ENCODE data around the gene KIAA0040.
"Not testable (repeated sequence)": the region's sequence is repeated elsewhere in the genome, so short reads cannot be mapped to it uniquely, and the experiment has no call there.

KIAA0040 gene

DNA sequence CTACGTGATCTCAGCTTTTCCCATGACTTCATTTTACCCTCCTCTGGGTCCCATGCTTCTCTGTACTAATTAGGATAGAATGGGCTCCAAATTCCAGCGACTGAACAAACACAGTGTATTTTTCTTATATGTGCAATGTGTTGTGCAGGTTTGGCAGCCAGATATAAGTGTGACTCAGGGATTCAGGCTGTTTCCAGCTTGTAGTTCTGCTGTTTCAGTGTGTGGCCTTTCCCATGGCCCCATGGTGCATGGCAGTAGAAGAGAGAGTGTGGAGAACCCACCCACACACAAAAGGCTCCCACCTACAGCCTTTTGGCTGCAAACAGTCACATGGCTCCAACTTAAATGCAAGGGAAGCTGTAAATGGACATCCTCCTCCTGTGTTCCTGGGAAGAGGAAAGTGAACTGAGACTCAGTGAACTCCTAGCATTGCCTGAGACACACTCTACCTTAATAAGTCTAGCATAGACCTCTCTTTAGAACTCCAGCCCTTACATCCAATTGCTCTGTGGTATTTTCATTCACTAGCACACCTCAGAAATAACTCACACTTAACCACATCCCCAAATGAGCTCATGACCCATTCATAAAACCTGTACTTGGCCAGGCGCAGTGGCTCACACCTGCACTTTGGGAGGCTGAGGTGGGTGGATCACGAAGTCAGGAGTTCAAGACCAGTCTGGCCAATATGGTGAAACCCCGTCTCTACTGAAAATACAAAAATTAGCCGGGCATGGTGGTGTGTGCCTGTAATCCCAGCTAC is 58.7 kb downstream of the KIAA0040 start:
- FAIRE-seq, result no peak

DNA sequence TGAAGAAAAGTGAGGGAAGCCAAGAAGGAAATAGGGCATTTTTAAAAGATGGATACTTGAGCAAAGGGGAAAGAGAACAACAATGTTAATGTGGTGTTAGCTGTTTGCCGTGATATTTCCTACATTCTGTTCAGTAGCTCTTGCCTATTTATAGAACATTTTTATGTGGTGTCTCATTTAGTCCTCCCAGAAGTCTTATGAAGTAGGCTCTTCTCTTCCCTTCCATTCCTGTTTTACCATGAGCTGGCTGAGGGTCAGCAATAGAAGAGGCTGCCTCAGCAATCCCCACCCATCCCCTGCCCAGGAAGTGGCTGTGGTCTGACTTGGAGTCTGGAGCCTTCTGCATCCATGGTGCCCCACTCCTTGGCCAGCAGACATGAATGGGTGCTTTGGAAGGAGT is 60.1 kb downstream of the KIAA0040 start:
- FAIRE-seq, result no peak

DNA sequence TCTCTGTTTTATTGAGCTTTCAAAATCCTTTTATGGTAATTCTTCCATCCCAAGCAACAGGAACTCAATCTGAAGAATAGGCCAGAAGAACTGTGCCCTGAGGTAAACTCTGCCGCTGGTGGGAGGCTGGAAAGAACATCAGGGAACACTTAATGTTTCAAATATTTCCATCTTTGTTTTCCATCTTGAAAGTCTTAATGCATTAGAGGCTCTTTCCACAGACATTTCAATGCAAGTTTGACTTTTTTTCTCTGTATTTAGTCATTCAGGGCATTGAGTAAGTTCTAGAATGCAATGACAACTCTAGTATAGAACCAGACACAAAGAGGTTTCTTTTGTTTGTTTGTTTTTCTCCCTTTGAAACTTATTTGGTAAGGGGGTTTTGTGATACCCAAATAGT is 61.5 kb downstream of the KIAA0040 start:
- no peak for FAIRE-seq

DNA sequence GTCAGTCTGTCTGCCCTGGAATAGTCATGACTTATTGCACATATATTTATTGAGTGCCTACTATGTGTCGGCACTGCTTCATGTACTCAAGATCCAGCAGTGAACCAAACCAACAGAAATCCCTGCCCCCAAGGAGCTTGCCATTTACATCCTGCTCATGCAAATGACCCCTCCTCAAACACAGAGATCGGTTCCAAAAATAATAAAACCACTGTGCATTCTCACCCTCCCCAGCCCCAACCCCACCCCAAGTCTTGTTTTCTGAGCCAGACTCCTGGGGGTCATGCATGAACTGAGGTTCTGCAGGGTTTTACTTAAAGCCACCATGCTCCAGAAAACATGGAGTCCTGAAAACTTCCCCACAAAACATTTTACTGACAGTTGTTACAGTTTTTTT is 61.9 kb downstream of the KIAA0040 start:
- no peak for FAIRE-seq

DNA sequence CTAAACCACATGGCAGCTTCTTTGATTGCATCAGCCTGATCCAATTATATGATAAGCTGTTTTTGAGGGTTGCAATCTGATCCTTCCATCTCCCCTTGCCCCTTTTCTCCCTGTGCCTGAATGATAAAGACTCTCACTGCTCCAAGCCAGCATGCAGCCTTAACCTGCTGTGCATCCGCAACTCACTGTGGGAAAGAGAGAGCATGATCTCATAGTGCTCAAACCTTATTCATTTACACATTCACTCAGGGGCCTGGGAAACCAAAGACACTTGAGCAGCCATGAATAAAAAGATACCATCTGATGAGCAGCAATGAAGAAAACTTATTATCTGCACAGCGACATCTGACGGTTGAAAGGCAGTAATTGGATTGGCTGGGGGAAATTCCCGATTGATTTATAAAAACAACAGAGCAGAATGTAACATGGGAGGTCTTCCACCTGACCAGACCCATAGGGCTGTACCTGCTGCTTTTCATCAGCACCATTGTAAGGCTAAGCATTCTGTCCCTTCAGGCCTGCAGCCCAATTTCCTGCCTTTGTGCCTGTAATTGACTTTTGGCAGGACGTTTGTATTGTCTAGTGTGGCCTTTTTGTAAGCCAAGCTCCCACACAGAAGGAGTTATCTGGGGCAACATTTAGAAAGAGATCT is 62.5 kb downstream of the KIAA0040 start:
- no peak for FAIRE-seq

DNA sequence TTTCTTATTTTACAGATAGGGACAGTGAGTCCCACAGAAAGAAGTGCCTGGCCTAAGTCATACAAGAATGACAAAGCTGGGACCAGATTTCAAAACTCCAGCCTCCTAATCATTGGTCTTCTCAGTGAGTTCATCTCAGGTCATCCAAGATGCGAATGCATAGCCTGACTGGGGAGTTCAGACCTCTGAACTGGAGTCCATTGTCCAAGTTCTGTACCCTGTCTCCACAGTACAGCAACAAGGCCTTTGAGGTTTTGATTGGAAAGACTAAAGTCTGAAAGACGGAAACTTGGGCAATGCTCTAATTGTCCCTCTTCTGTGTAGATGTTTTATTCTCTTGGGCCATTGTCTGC is 63.0 kb downstream of the KIAA0040 start:
- no peak for FAIRE-seq

DNA sequence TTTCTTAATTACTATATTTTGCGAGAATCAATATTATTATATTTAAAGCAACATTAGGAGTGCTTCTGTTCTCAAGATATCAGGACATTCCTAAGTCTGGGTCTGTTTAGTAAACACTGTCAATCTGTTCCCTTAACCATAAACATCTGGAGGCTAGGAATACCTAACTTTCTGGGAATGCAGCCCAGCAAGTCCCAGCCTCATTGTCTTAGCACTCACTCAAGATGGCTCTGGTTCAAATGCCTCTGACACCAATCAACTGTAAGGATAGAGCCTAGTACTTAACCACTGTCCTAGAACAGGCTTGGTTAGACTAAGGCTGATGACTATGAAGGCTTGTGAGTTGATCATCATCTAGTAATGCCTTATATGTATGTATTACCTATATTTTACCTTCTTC is 63.4 kb downstream of the KIAA0040 start:
- FAIRE-seq, result no peak

DNA sequence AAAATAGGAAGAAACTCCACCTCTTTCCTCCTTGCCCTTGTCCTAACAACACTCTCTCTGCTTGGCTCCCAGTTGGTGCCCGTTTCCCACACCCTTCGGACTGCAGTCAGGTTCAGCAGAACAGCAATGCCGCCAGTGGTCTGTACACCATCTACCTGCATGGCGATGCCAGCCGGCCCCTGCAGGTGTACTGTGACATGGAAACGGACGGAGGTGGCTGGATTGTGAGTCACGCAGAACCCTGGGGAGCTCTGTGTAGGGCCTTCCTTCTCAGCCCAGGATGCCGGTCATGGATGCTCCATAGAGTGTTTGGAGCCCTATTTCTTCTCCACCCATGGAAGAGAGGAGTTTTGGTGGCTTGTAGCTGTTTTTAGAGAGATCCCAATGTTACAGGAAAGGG is 64.1 kb downstream of the KIAA0040 start:
- FAIRE-seq, result no peak

DNA sequence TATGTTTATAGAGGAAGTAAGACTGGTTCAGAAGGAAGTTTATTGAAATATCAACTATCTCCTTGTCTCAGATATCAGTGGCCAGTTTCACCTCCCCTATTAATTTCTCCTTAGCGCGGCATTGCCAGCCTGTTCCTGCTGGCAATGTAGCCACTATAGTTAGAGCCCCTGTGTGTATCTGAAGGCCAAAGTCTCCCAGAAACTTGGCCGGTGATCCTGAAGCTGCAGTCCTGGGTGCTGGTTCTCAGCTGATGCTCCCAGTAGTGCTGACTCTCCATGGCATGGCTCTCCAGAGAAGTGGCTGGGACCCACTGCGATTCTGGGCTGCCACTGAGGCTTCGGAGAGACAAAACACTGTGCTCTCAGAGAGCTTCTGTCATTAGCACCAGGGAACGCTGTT is 65.0 kb downstream of the KIAA0040 start:
- no peak for FAIRE-seq

DNA sequence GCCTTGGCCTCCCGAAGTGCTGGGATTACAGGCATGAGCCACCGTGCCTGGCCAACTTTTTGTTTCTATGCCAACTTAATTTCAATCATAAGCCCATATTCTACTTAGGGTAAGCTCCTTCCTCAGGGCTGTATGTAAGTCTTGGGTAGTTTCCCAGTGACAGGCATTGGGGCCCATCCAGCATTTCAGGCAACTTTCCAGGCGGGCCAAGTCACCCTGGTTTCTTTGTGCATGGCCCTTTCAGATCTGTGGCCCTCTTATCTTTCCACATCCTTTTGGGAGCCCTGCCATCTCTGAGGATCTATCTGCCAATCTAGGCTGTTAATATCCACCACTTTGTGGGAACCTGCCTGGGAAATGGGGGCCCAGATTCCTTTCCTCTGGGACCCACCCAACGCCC is 66.2 kb downstream of the KIAA0040 start:
- no peak for FAIRE-seq

DNA sequence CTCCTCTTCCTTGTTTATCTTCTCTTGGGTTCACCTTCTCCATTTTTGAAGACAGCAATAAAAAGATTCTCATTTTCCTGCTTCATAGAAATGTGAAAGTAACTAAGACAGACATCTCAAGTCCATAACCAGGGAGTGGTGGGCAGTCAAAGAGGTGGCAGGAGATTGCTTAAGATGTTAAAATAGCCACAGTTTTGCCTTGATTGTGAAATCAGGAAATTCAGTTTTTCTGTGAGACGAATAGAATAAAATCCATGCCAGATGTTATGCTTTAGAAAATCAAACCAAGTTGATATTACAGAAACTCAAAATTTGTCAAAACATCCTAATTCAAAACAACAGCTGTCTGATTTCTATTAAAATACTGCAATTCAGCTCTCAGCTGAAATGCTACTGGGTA is 67.7 kb downstream of the KIAA0040 start:
- FAIRE-seq, result no peak

DNA sequence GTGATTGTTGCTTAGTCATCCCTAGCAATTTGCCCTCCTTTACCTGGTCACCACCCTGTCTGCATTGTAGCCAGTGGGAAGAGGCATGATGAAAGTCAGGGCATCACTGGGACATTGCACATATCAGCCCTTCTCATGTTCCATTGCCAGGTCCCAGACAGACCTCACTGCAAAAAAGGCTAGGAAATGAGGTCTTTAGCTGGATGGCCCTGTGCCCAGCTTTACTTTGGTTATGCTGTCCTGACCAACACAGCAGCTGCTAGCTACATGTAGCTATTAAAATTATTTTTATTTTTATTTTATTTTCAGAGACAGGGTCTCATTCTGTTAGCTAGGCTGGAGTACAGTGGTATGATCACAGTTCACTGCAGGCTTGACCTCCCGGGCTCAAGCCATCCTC is 72.1 kb downstream of the KIAA0040 start:
- FAIRE-seq, result no peak

DNA sequence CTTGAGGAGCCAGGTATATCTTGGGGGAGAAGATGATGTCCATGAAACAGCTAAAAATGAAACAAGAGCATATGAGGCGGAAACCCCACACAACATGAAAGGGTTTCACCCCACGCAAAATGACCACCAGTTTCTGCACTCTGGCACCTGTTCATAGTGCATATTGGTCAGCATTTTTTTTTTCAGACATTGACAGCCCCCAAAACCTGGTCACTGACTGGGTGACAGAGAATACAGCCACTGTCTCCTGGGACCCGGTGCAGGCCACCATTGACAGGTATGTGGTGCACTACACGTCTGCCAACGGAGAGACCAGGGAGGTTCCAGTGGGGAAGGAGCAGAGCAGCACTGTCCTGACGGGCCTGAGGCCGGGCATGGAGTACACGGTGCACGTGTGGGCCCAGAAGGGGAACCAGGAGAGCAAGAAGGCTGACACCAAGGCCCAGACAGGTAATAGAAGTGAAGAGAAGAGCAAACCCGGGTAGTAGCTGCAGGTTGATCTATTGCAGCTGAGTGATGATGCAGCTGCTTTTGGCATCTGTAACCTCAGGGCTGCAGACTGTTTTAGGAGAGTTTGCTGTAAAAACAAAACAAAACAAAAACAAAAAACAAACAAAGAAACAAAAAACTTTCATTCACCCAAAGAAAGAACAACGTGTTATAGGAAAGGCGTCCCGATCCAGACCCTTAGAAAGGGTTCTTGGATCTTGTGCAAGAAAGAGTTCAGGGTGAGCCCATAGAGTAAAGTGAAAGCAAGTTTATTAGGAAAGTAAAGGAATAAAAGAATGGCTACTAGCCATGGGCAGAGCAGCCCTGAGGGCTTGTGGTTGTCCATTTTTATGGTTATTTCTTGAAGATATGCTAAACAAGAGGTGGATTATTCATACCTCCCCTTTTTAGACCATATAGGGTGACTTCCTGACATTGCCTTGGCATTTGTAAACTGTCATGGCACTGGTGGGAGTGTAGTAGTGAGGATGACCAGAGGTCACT is 73.9 kb downstream of the KIAA0040 start:
- FAIRE-seq, result no peak

DNA sequence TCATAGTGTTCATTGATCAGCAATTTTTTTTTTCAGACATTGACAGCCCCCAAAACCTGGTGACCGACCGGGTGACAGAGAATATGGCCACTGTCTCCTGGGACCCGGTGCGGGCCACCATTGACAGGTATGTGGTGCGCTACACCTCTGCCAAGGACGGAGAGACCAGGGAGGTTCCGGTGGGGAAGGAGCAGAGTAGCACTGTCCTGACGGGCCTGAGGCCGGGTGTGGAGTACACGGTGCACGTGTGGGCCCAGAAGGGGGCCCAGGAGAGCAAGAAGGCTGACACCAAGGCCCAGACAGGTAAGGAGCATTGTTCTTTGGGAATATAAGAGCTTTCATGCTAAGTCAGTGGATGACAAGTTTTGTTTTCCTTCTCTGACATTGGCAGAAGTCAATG is 75.7 kb downstream of the KIAA0040 start:
- no peak for FAIRE-seq

DNA sequence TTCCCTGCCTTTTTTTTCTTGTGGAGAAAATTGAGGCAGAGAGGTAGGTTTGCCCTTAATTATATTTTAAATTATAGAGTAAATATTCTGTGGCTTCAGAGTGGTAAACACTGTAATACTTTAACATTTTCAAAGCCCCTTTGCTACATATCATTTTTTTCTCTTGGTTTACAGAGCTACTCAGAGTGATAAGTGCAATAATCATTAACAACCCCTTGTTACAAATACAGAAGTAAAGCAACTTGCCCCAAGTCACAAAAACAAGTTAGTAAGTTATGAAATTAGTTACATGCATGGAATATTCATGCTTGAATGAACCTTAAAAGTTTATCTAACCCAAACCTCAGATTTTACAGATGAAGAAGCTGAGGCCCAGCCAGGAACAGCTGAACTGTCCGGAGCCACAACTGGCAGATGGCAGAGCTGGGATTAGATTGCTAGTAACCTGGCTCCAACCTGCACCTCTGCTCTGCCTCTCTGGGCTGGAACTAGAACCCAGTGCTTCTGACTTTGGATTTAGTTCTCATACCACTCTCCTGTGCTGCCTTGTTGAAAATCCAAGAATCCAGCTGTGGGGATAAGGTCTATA is 76.3 kb downstream of the KIAA0040 start:
- no peak for FAIRE-seq

DNA sequence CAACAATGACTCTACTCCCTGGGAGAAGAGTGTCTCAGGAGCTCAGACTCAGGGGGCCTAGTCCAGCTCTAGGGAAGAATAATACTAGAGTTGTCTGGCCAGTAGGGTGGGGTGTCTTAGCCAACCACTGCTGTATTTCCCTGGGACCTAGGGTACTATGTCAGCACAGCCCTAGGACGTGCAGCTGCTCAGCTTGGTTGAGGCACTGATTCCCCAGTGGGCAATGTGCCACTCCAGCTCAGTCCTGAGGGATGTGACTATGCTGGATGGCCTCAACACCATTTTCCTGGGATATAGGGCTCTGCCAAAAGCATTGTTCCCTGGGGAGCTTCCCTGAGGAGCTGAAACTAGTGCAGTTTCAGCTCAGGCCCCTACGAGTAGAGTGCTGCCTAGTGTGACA is 77.6 kb downstream of the KIAA0040 start:
- no peak for FAIRE-seq

DNA sequence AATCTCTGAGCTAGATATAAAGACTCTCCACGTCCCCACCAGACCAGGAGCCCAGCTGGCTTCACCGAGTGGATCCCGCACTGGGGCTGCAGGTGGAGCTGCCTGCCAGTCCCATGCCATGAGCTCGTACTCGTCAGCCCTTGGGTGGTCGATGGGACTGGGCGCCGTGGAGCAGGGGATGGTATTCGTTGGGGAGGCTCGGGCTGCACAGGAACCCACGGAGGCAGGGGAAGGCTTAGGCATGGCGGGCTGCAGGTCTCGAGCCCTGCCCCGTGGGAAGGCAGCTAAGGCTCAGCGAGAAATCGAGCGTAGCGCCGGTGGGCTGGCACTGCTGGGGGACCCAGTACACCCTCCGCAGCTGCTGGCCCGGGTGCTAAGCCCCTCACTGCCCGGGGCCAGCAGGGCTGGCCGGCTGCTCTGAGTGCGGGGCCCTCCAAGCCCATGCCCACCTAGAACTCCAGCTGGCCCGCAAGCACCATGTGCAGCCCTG is 84.2 kb downstream of the KIAA0040 start:
- not testable (repeated sequence) for FAIRE-seq
